Measurements from ENCODE around the gene EHBP1. TPM values are rescaled to one million over a fixed set of nuclear protein-coding genes. Genes with fewer than 3 reads are reported as not detected.
A peak's percentile ranks its signal among the peaks of the same experiment; 100 is the strongest.

The EHBP1 gene
- total RNA-seq, 2 experiments from 2014 or later = 19.3 to 23.2 TPM

- Mint-ChIP-seq H3K36me3 (ENCODE audit: low read depth) (no peaks in the 10 kb centered on the region), H3K9me3 (no peaks in the 10 kb centered on the region), H3K4me3 (no peak overlapping the region), H3K27me3 (peaks cover 3% of the 10 kb centered on the region), H3K4me1 (no peaks in the 10 kb centered on the region), H3K27ac (no peak overlapping the region)
- ChIA-PET POLR2A (no interaction called here), CTCF (no interaction called here)
- DNase-seq = no peak
These were observed 30.5 kb upstream of the EHBP1 start for GRCh38 chr2:62675062-62675461.

GRCh38 chr2:62685256-62685655, 20.3 kb upstream of the EHBP1 start:
- H3K4me3 Mint-ChIP-seq = no peak overlapping the region
- no peaks in the 10 kb centered on the region for H3K36me3 Mint-ChIP-seq (ENCODE audit: low read depth)
- no peaks in the 10 kb centered on the region for H3K9me3 Mint-ChIP-seq
- ChIA-PET POLR2A (no interaction called here), CTCF (no interaction called here)
- no peak overlapping the region for H3K27ac Mint-ChIP-seq
- peaks cover 27% of the 10 kb centered on the region for H3K27me3 Mint-ChIP-seq
- no peaks in the 10 kb centered on the region for H3K4me1 Mint-ChIP-seq
- DNase-seq = no peak

DNA sequence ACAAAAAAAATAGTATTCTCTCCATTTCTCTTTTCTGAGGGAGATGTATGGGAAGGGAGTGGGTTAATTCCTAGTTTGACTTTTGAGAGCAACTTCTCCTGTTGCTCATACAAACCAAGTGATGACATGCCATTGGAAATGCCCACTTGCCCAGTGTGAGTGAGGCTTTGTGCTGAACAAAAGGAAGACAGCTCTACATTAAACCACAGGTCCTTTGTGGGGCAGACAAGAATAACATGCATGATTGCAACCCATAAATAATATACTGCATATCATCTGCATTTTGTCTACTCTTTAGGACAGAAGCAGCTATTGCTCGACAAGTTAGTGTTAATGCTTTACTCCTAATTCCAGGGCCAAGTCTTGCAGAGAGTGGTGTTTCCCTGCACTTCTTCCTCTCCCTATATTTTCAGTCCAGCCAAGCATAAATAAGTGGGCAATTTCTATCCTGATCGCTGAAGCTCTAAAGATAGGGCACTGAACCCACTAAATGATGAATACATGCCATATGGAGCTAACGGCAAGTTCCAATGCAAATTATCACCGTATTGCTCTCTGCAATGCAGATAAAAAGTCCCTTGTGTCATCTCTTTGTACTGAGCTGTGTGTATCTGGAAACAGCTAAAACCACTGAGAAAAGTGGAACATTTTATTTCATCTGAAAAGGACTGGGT, 19.4 kb upstream of the EHBP1 start:
- no peak for DNase-seq
- Mint-ChIP-seq H3K4me1 (no peaks in the 10 kb centered on the region), H3K27me3 (peaks cover 25% of the 10 kb centered on the region), H3K36me3 (ENCODE audit: low read depth) (no peaks in the 10 kb centered on the region), H3K9me3 (no peaks in the 10 kb centered on the region), H3K4me3 (no peak overlapping the region), H3K27ac (no peak overlapping the region)
- ChIA-PET CTCF (no interaction called here), POLR2A (no interaction called here)

DNA sequence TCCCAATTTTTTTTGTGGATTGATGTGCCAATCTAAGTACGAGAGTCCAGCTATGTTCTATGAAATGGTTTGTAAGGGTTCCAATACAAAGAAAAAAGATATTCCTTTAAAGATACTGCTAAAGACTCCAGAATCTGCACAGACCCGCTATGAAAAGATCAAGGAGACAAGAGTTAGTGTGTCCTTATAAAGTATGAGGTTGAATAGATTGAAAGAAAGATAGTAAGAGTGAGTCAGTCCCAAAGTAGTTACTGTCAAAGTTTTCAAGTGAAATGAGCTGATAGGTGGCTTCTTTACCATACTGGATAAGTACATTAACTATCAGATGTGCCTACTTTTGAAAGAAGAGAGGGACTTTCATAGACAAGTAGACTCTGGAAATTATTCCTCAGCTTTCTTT, 17.9 kb upstream of the EHBP1 start:
- H3K9me3 Mint-ChIP-seq = no peaks in the 10 kb centered on the region
- ChIA-PET POLR2A (no interaction called here), CTCF (interaction anchor here (1.0 kb wide), 1 partner anchor 230 kb away, joined by 3 read pairs; no protein-coding TSS in a partner anchor)
- H3K4me3 Mint-ChIP-seq = no peak overlapping the region
- H3K4me1 Mint-ChIP-seq = no peaks in the 10 kb centered on the region
- no peak overlapping the region for H3K27ac Mint-ChIP-seq
- H3K36me3 Mint-ChIP-seq (ENCODE audit: low read depth) = no peaks in the 10 kb centered on the region
- no peak for DNase-seq
- peaks cover 29% of the 10 kb centered on the region for H3K27me3 Mint-ChIP-seq

- ChIA-PET CTCF (no interaction called here), POLR2A (no interaction called here)
- Mint-ChIP-seq H3K36me3 (ENCODE audit: low read depth) (no peaks in the 10 kb centered on the region), H3K27ac (no peak overlapping the region), H3K9me3 (no peaks in the 10 kb centered on the region), H3K4me3 (no peak overlapping the region), H3K27me3 (peaks cover 35% of the 10 kb centered on the region), H3K4me1 (no peaks in the 10 kb centered on the region)
- no peak for DNase-seq
These were observed 16.7 kb upstream of the EHBP1 start for GRCh38 chr2:62688771-62689170.

- CTCF ChIA-PET = no interaction called here
These were observed 14.3 kb upstream of the EHBP1 start for GRCh38 chr2:62691186-62691585.

GRCh38 chr2:62692225-62692624, 13.3 kb upstream of the EHBP1 start:
- Mint-ChIP-seq H3K9me3 (no peaks in the 10 kb centered on the region), H3K27me3 (peaks cover 21% of the 10 kb centered on the region)
- CTCF ChIA-PET = no interaction called here

More at GRCh38 chr2:62691186-62691585, 14.3 kb upstream of the EHBP1 start:
- POLR2A ChIA-PET = no interaction called here
- Mint-ChIP-seq H3K27ac (no peak overlapping the region), H3K9me3 (no peaks in the 10 kb centered on the region), H3K4me1 (no peaks in the 10 kb centered on the region), H3K36me3 (ENCODE audit: low read depth) (no peaks in the 10 kb centered on the region), H3K27me3 (peaks cover 25% of the 10 kb centered on the region), H3K4me3 (no peak overlapping the region)
- no peak for DNase-seq

GRCh38 chr2:62698653-62699052, 6.9 kb upstream of the EHBP1 start:
- no peak overlapping the region for H3K27ac Mint-ChIP-seq
- ChIA-PET CTCF (interaction anchor here (0.6 kb wide), 1 partner anchor 230 kb away, joined by 4 read pairs; no protein-coding TSS in a partner anchor), POLR2A (no interaction called here)
- peaks cover 5% of the 10 kb centered on the region for H3K27me3 Mint-ChIP-seq
- no peak for DNase-seq
- no peaks in the 10 kb centered on the region for H3K9me3 Mint-ChIP-seq
- no peak overlapping the region for H3K4me3 Mint-ChIP-seq
- no peaks in the 10 kb centered on the region for H3K4me1 Mint-ChIP-seq
- no peaks in the 10 kb centered on the region for H3K36me3 Mint-ChIP-seq (ENCODE audit: low read depth)

More at GRCh38 chr2:62692225-62692624, 13.3 kb upstream of the EHBP1 start:
- Mint-ChIP-seq H3K4me3 (no peak overlapping the region), H3K27ac (no peak overlapping the region), H3K4me1 (no peaks in the 10 kb centered on the region), H3K36me3 (ENCODE audit: low read depth) (no peaks in the 10 kb centered on the region)
- POLR2A ChIA-PET = no interaction called here
- DNase-seq = no peak

GRCh38 chr2:62704654-62705006, 883 bp upstream of the EHBP1 start:
- H3K4me3 Mint-ChIP-seq = peak overlapping the region; percentile 78
- H3K9me3 Mint-ChIP-seq = peaks cover 8% of the 10 kb centered on the region
- peaks cover 31% of the 10 kb centered on the region for H3K4me1 Mint-ChIP-seq
- peaks cover 12% of the 10 kb centered on the region for H3K36me3 Mint-ChIP-seq (ENCODE audit: low read depth)
- POLR2A ChIA-PET = interaction anchor here (1.4 to 1.5 kb wide), 2 partner anchors 8 to 19 kb away, joined by 3 to 4 read pairs; no protein-coding TSS in a partner anchor
- peak overlapping the region; percentile 55 for H3K27ac Mint-ChIP-seq
- H3K27me3 Mint-ChIP-seq = peaks cover 2% of the 10 kb centered on the region
- DNase-seq = no peak
- CTCF ChIA-PET = no interaction called here

GRCh38 chr2:62705859-62706720, 577 bp downstream of the EHBP1 start:
- Mint-ChIP-seq H3K27me3 (peaks cover 2% of the 10 kb centered on the region), H3K4me1 (peaks cover 31% of the 10 kb centered on the region), H3K36me3 (ENCODE audit: low read depth) (peaks cover 12% of the 10 kb centered on the region), H3K4me3 (peak overlapping the region; percentile 78), H3K27ac (peak overlapping the region; percentile 56), H3K9me3 (peaks cover 8% of the 10 kb centered on the region)
- CTCF ChIA-PET = no interaction called here
- POLR2A ChIA-PET = interaction anchor here (1.4 to 1.5 kb wide), 2 partner anchors 9 to 18 kb away, joined by 3 to 4 read pairs; no protein-coding TSS in a partner anchor
- DNase-seq = no peak

DNA sequence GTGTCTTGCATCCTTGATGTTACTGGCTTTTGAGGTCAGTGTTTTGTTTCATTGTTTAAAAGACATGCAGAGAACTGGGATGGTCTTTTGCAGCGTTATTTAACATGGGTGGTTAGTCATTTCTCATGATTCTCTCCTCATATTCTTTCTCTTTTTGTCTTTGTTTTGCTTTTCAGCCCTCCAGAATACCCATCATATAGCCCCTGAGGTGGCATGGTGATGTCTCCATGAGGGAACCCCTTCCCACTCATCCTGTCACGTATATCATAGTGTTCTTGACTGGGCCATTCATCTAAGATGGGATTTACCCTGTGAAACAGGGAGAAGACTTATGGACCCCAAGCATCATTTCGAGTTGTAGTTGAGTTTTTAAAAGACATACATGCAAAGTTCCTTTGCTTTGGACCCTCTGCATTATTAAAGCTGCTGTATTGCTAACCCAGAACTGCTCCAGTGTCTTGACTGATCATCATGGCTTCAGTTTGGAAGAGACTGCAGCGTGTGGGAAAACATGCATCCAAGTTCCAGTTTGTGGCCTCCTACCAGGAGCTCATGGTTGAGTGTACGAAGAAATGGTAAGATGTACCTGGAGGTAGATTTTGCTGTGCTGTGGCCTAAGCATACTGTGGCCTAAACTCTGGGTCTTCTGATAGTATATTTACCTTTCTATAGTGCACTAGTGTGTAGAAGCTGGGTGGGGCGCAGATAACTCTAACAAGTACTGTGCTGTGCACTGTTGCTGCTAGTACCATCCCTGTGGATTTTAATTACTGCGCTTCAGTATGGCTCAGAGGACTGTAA, 1.4 kb downstream of the EHBP1 start:
- POLR2A ChIA-PET = no interaction called here
- Mint-ChIP-seq H3K27me3 (no peaks in the 10 kb centered on the region), H3K9me3 (peaks cover 8% of the 10 kb centered on the region), H3K4me1 (peaks cover 31% of the 10 kb centered on the region), H3K36me3 (ENCODE audit: low read depth) (peaks cover 12% of the 10 kb centered on the region), H3K27ac (peak overlapping the region; percentile 56), H3K4me3 (peak overlapping the region; percentile 78)
- CTCF ChIA-PET = no interaction called here
- DNase-seq = no peak

DNA sequence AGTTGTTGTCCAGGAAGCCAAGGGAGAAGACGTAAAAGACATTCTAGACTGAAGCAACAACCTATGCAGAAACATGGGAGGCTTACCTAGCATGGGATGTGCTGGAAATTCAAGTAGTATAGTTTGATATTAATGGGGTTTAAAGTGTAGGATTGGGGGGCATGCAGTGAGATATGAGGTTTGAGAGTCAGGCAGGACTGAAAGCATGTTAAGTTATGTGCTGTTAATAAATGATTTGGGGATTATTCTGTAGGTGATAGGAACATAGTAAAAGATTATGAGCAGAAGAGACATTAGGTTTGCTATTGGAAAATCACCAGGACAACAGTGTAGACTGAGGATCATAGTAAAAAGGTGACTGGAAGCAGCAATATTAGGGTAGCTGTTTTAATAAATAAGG, 3.2 kb downstream of the EHBP1 start:
- H3K27ac Mint-ChIP-seq = no peak overlapping the region
- H3K4me3 Mint-ChIP-seq = no peak overlapping the region
- ChIA-PET POLR2A (interaction anchor here (0.9 kb wide), 1 partner anchor 336 kb away, joined by 3 read pairs; no protein-coding TSS in a partner anchor), CTCF (interaction anchor here (0.9 kb wide), 1 partner anchor 251 kb away, joined by 3 read pairs; no protein-coding TSS in a partner anchor)
- peaks cover 12% of the 10 kb centered on the region for H3K36me3 Mint-ChIP-seq (ENCODE audit: low read depth)
- peaks cover 31% of the 10 kb centered on the region for H3K4me1 Mint-ChIP-seq
- peaks cover 8% of the 10 kb centered on the region for H3K9me3 Mint-ChIP-seq
- no peaks in the 10 kb centered on the region for H3K27me3 Mint-ChIP-seq
- no peak for DNase-seq
